ENCODE data around the gene LPAR6.

The LPAR6 gene

GRCh38 chr13:48414501-48414900 lies 1.6 kb upstream of the LPAR6 start:
- DNase-seq (ENCODE audit: low spot score): no peak

GRCh38 chr13:48411841-48412531 lies 927 bp downstream of the LPAR6 start:
- DNase-seq (ENCODE audit: low spot score): no peak

- no peak for DNase-seq (ENCODE audit: low spot score)
Observed at GRCh38 chr13:48411147-48411794, 1.6 kb downstream of the LPAR6 start.

- no peak for DNase-seq (ENCODE audit: low spot score)
Observed at GRCh38 chr13:48410199-48410598, 2.7 kb downstream of the LPAR6 start.

DNA sequence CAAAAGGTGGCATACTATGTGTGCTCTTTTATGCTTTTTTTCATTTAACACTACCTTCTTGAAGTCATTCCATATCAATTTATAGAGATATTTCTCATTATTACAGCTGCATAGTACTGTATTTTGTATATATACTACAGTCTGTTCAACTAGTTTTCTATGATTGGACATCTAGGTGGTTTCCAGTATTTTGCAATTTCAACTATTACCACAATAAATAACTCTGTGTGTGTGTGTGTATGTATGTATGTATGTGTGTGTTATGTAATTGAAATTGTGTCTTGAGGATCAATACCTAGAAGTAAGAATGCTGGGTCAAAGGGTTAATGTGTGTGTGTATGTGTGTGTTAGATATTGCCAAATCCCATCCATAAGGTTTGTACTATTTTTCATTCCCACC lies 7.0 kb downstream of the LPAR6 start:
- DNase-seq (ENCODE audit: low spot score): no peak

DNA sequence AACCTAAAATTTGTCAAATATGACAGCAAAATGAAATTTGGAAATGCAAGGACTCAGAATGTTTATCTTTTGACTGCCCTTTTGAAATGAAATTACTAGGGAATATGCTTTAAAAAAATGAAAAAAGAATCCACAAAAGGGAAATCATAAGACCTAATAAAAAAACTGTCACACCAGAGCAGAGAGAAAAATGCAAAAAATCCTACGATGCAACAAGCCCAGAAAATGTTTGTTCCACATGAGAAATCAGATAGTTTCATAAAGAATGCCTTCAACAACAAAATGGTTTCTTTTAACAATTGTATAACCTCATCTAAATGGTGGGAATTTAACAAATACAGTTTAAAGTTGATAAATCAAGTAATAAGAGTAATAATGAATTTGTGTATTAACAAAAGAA lies 8.0 kb downstream of the LPAR6 start:
- no peak for DNase-seq (ENCODE audit: low spot score)

DNA sequence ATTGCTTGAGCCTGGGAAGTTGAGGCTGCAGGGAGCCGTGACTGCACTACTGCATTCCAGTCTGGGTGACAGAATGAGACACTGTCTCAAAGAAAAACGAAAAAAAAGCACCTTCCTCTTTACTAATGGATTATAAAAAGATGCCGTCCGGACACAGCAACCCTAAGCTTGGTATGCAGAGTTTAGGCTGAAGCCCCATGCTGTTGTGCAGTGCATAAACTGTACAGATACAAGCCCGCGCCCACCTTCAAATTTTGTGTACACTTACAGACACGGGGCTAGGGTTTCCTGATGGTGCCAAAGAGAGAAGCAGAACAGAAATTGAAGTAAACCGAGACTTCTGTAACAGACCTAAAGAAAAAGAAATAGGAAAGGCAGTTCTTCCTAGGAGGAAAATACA lies 9.0 kb downstream of the LPAR6 start:
- DNase-seq (ENCODE audit: low spot score): no peak

- DNase-seq (ENCODE audit: low spot score): no peak
Observed at GRCh38 chr13:48403151-48403631, 9.7 kb downstream of the LPAR6 start.

DNA sequence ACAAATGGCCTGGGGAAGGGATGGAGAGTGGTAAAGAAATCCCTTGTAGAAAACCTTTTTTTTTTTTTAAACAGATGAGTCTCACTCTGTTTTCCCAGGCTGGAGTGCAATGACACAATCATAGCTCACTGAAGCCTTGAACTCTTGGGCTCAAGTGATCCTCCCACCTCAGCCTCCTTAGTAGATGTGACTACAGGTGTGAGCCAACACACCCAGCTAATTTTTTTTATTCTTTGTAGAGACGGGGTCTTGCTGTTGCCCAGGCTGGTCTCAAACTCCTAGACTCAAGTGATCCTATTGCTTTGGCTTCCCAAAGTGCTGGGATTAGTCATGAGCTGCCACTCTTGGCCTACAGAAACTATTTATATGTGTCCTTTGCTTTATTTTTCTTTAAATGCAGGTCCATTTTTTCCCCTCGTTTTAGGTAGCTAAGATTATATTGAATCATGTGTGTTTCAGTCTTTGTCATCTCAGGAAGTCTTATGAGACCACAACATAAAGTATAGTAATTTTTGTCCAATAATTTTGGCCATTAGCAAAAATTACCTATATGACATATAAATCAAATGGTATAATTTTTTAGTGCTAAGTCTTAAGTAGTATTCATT lies 10.5 kb downstream of the LPAR6 start:
- no peak for DNase-seq (ENCODE audit: low spot score)

DNA sequence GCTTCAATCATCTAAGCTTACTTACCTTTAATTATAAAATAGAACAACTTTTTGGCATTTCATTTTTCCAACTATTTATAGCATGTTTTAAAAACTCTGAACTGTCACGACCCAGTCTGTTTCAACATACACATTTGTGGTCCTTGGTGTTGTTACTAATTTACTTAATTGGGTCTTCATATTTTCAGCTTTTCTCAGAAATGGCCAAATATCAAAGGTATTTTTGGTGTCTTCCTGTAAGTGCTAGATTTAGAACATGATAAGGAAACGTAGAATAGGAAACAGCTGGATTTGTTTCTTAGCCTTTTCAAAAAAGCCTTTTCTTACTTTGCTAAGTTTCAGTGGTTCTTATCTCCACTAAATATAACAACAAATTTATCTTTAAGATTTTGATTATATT lies 11.4 kb downstream of the LPAR6 start:
- DNase-seq (ENCODE audit: low spot score): no peak

DNA sequence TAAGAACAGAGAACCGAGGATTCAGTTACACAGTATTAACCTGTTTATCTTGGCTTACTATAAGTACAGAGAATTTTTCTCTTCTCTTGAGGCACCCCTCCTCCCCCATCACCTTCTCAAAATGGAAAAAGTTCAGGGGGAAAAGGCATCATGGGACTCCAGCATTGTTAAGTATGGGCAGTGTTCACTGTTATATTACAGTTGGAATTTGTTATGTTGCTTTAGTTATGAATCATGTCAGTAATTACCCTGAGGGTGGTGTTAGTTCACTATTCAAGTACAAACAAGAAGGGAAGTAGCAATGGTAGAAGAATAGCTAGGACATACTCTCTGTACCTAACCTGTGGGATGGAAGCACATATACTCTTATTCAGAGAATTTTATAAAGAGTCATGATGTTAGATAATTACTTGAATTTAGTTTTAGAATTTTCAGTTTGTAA lies 12.0 kb downstream of the LPAR6 start:
- DNase-seq (ENCODE audit: low spot score): no peak

GRCh38 chr13:48400090-48400694 lies 12.7 kb downstream of the LPAR6 start:
- DNase-seq (ENCODE audit: low spot score): no peak

DNA sequence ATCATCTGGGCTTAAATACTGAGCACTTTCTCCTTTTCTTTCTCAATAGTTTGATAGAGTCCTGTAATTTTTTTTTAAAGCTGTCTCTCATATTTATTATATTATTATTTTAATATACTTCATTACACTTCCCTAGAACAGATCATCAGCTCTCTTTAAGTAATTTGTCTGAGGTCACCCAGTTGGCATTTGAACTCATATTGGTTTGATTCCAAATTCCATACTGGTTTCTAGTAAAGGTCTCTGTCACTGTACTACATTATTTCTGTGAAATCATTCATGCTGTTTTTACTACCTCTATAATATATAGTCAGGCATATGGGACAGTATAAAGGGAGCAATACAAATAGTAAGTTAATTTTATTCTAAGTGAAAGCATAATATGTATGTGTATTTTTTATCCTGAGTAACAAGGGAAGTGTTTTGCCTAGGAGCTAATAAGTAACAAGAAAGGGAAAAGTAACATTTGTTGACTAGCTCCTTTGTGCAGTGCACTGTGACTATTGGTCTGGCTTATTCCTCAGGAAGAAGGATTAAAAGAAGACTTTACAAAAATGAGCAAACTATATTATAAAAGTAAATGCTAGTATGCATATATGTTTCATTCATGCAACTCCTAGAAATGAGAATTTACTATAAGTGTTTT lies 14.3 kb downstream of the LPAR6 start:
- DNase-seq (ENCODE audit: low spot score): no peak

DNA sequence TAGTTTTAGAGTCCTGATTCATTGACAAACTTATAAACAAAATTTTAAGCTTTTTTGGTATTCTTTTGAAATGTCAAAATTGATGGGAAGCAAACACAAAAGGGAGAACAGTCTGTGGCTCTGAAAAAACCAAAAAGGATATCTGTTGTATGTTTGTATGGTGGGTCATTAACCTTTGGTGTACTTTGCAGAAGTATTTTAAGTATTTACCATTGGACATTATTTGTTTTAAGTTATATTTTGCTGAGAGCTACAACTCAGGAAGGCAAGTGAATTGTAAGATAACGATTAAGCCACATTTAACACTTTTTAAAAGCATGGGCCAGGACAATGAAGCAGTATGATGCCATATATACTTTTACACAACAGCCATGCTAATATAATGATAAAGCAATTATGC lies 15.2 kb downstream of the LPAR6 start:
- no peak for DNase-seq (ENCODE audit: low spot score)

DNA sequence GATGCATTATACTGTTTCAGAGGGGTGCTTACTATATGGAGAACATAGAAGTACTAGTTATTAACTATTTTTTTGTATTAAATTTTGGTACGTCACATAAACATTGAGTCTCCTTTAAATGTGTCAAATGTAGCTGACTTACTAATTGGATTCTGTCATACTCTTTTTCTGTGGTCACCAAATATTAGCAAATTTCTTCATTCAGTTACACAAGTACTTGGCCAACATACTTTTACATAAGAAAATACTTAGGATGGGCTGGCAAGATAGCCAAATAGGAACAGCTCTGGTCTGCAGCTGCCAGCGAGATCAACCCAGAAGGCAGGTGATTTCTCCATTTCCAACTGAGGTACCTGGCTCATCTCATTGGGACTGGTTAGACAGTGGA lies 19.2 kb downstream of the LPAR6 start:
- no peak for DNase-seq (ENCODE audit: low spot score)

DNA sequence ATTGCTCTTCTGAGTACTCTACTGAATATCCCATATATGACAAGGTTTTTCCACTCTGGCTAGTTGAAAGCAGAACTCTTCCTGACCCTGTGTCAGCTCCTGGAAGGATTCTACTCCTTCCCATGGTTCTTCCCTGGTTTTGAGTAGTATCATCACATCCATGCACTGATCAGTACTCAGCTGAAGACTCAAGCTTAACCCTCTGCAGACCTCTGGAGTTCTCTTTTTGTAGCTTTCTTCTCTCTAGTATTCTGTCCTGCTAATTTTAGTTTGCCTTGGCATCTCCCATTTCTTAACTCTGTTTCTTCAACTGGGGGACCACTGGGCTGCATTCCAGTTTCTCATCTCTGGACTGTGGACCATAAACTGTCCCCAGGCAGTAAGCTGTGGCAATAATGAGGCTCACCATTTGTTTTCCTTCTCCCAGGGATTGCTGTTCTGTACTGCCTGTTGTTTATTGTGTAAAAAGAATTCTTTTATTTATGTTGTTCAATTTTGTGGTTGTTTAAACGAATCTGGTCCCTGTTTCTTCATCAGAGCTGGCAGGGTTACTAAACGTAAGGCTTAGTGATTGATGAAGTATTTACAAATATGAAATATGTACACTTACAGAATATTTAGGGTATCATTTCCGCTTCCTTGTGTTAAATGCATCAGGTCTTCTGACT lies 19.7 kb downstream of the LPAR6 start:
- DNase-seq (ENCODE audit: low spot score): no peak

DNA sequence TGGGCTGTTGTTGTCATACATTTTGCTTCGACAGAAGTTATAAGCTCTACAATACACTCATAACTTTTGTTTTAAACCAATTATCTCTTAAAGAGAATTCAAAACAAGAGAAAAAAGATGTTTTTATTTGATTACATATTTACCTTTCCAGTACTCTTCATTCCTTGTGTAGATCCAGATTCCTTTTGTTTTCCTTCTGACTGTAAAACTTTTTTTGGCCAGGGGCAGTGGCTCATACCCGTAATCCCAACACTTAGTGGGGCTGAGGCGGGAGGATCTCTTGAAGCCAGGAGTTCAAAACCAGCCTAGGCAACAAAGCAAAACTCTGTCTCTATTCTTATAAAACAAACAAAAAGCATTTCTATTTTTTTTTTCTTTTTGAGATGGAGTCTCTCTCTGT lies 21.7 kb downstream of the LPAR6 start:
- DNase-seq (ENCODE audit: low spot score): no peak

DNA sequence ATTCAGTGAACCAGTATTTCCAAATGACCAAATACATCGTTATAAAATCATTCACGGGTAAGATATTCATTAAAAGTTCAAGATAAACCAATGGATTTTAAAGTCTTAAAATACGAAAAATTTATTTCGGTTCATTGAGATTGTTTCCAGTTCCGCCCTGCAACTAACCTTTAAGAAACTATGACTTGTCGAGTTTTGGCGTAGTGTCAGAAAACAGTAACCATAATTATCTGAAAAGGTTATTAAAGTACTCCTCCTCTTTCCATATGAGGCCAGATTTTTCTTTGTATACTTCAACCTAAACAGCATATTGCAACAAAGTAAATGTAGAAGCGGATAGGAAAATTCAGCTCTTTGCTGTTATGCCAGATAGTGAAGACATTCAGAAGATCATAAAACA lies 26.1 kb downstream of the LPAR6 start:
- DNase-seq (ENCODE audit: low spot score): no peak

DNA sequence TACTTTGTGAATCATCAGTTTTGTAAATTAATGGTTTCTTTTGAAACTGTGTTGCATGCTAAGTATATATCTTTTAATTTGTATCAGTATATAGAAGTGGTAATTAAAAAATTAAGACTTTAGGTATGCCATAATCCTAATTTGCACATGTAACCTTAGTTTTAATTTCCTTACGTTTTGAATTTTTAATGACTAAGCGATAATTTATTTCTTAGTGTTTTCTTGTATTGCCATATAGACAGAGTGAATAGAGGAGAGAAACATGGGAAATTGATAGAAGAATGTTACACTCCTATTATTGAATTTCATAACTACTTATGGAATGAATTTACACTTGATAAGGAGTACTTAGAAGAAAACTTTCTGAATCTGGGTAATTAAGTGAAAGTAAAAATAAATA lies 29.5 kb downstream of the LPAR6 start:
- DNase-seq (ENCODE audit: low spot score): no peak

DNA sequence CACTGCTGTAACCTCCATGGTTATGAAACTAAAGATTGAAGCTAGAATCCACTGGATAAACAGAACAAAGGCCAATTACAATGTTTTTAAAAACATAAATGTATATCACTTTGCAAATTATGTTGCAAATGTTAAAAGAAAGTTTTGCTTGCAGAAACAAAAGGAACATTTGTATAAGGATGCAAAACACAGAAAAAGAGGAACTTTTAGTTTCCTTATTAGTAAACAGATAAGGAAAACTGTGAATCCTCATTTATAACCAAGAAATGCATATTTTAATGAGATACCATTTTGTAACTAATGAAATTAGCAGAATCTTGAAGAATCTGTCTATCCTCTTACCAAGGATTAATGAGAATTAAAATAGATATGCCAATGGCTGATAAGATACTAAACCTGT lies 32.3 kb downstream of the LPAR6 start:
- DNase-seq (ENCODE audit: low spot score): no peak

DNA sequence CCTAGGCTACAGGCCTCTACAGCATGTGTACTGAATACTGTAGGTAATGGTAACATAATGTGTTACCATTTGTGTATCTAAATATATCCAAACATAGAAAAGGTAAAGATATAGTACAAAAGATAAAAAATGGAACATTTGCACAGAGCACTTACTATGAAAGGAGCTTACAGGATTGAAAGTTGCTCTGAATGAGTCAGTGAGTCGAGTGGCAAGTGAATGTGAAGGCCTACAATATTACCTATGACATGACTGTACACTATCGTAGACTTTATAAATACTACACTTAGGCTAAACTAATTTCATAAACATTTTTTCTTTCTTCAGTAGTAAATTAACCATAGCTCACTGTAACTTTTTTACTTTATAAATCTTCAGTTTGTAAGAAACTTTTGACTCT lies 35.1 kb downstream of the LPAR6 start:
- DNase-seq (ENCODE audit: low spot score): no peak

DNA sequence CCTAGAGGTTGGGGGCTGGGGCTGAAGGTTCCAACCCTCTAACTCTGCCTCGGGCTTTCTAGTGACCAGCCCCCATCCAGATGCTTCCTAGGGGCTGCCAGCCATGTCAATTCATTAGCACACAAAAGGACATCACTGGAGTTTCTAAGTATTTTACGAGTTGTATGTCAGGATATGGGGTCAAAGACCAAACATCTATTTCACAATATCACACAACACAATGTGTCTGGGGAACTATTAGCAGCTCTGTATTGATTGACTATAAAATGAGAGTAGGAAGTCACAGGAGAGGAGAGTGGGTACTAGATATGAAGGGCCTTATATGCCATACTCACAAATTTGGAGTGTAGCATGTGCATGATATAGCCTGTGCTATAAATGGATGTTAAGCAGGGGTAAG lies 42.1 kb downstream of the LPAR6 start:
- DNase-seq (ENCODE audit: low spot score): no peak
